Hematopoietic multipotent progenitor cell treated with erythropoietin and hydrocortisone succinate and interleukin-3 and kit ligand, for 6 days (in vitro differentiated cells): Measurements from ENCODE around the gene CNTLN.
A peak's percentile ranks its signal among the peaks of the same experiment; 100 is the strongest.
"Not testable (repeated sequence)": the region's sequence is repeated elsewhere in the genome, so short reads cannot be mapped to it uniquely, and the experiment has no call there.

Experiments
- DNase-seq: peaks from one replicate; pipeline ENCODE4 v3.0.0-alpha.2; 2015

Gene CNTLN

DNA sequence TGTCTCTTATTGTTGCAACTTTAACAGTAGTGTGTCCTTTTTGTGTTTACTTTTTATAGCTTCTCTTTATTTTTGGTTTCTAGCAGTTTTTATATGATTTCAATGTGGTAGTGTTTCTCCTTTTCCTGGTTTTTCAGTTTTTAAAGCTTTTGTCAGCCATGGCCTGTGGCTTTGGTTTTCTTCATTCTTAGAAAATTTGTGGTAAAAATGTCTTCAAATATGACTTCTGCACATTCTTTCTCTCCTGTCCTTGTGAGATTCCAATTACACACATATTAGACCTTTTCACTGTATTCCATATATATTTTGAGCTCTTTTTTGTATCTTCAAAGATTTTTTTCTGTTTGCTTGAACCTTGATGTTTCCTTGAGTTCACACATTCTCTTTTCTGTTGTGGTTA, 180.5 kb downstream of the CNTLN start:
- DNase-seq: no peak

DNA sequence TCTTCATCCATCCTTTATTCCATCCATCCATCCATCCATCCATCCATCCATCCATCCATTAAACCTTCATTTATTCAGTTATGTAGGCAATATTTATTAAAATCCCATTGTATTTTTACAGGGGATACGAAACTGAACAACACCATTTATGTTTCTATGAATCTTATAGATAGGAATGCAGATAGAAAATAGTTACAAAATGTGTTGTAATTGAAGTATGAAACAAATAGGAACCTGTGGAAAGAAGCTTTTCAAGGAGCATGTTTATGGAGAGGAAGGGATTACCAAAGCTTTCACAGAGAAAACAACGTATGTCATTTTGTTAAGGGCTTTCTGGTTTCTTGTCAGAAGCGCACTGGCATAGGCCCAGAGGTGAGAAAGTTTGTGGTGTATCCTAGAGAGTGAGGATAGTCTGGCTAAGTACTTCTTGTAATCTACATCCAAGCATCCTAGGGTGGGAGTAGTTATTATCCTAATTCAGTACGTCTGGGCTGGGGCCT, 184.0 kb downstream of the CNTLN start:
- DNase-seq: no peak

DNA sequence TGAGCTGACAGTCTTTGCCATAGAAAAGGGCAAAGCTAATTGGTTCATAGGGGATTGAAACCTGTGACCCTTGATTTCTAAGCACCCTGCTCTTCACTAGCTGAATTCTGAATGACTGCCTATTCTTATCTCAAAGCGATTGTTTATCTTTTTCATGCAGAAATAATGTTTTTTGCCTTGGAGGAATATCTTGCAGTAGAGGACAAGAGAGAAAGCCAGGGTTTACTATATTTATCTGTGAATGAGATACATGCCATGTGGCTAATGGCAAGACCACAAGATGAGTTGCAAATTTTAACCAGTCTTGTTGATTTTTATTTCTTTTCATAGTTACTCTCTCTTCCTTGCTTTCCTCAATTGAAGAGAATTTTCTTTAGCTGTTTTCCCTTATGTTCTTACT, 185.0 kb downstream of the CNTLN start:
- peak; percentile 93 for DNase-seq

DNA sequence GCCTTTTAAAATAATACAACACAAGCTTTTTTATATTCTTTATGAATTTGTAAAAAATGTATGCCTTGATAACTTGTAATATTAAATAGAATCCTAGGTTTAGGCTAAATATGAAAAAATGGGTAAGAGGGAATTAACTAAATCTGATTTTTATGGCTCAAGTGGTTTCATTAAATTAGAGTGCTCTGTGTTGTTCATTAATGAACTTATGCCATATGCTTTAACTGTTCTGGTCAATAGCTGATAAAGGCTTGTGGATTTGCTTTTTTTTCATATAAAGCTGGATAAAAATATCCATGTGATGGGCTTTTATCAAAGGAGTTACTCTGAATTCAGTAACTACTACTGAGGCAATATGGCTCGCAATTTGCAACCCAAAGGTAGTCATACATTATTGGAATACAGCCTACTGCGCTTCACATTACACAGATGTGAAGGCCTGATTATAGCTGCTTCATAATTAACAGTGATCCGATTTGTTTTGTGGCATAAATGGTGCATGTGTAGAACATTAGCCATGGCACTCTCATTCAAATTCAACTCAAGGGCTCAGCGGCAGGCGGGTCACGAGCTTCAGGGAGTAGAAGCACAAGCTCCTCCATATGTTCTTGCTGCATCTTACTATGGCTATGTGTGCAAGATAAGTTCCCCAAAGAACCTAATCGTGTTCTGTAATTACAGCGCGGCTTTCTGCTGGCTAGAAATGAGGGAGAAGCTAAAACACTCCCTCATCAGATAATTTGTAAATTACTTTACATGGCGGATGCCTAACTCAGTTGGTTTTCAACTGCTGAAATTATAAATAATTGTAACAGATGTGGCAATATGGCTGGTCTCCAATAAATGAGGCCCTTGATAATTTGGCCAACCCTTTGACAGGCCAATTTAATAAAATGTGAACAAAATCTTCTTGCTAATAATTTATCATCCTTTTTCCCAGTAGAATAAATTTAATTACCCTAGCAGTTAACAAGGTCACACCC, 188.3 kb downstream of the CNTLN start:
- peak; percentile 11 for DNase-seq

DNA sequence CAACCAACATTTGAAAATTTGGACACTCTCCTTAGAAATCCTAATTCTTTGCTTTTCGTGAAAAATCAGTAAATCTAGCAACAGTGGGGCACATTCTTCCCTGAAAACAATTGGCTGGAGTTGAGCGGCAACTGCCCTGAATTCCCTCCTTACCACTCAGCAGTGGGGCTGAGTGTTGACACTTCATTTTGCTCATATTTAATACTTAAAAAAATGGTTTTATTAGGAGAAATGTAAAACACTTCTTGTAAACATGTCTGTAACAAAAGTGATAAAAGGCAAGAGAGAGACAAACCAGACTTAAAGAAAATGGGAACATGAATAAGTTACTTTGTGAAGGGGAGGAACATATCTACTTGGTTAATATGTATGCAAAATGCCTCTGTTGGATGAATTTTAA, 193.5 kb downstream of the CNTLN start:
- DNase-seq: no peak

DNA sequence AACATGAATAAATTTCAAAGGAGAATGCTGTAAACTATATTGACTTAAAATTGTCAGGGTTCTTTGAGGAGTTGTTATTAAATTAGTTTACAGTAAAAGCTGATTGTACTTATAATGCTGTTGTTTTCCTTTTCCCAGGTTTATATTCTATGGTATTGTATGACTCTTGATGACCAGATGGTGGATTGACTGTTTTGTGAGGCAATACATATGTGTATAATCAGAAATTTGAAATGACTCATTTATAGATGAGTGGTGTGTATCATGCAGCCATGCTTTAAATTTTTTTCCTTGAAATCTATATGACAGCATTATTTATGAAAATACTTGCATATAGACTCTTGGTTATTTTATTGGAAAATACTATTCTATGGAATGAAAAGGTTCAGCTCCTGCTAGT, 195.3 kb downstream of the CNTLN start:
- DNase-seq: no peak

DNA sequence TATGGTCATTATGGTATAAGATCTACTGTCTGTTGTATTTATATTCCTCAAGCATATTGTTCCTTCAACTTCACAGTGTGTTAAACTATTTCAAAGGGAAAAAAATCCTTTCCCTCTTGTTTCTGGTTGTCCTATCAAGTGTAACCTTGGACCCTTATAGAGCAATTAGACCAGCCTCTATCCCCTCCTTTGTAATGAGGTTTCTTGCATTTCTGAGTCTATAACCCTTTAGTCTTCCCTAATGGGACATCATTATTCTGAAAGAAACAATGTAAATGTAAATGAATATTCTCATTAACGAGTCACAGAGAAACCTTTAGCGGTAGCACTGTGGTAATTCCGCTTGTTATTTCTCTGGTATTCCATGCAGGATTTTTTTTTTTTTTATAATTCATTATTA, 197.3 kb downstream of the CNTLN start:
- DNase-seq: no peak

GRCh38 chr9:17339156-17339555, 204.3 kb downstream of the CNTLN start:
- peak; percentile 64 for DNase-seq

DNA sequence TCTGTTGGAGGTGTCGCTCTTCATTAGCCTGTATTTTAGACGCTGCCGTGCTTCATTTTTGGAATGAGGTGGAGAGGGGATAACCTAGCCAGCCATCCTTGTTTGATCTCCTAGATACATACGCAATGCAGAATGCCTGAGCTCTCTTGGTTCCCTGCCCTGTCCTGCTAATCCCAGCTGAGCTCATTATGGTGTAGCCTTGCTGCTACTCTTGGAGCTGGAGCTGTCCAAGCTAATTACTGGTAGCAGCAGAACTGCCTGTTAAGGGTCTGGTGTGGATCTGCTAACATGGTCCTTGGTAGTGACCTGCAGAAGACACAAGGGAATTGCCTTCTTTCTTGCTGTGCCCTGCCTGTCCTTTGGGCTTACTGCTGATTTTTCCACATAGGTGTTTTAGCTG, 207.9 kb downstream of the CNTLN start:
- DNase-seq: no peak

DNA sequence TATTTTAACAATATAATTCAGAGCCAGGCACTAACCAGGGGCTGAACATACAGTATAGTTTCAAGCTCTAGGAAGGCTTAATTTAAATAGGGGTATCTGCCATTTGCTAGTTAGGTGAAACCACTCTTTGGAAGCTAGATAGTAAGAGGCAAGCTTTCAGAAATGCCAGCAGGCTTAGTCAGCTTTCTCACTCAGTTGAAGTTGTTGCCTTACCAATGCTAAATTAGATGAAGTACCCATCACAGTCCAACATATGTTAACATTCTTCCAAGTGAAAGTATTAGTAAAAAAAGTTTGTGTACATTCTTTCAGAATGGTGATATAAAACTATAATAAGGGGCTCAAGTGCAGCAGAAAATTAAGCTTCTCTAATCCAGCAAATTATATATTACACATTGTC, 215.0 kb downstream of the CNTLN start:
- no peak for DNase-seq

DNA sequence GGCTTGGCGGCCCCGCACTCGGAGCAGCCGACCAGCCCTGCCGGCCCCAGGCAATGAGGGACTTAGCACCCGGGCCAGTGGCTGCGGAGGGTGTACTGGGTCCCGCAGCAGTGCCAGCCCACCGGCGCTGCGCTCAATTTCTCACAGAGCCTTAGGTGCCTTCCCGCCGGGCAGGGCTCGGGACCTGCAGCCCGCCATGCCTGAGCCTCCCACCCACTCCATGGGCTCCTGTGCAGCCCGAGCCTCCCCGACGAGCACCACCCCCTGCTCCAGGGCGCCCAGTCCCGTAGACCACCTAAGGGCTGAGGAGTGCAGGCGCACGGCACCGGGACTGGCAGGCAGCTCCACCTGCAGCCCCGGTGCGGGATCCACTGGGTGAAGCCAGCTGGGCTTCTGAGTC, 219.2 kb downstream of the CNTLN start:
- not testable (repeated sequence) for DNase-seq

DNA sequence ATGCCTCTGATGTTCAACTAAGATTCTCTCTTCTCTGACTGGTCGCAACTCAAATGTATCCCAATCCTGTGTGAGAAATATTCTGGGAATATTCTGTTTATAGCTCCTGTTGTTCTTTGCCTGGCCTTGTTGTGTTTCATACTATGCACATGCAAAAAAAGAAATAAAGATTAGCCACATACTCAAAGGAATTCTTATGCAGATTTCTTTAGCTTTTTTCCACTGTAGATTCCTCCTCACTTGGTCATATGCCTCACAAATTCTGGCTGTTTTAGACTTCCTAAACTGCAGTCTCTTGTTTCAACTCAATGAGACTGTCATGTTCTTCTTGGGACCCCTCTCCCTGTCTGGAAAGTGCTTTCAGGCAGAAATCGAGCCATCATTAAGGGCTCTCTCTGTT, 226.5 kb downstream of the CNTLN start:
- no peak for DNase-seq

DNA sequence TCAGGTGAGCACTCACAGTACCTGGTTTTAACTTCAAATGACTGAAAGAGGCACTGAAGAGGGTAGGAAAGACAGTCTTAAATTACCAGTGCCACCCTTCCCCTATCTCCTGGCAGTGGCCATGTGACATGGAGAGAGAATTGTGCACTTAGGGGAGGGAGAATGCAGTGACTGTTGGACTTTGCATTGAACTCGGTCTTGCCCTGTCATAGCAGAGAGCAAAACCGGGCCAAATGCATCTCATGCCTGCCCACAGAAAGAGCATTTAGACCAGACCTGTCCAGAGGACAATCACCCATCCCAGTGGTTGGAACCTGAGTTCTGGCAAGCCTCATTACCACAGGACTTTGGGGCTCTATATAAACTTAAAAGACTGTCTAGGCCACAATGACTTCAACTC, 232.2 kb downstream of the CNTLN start:
- DNase-seq: no peak

DNA sequence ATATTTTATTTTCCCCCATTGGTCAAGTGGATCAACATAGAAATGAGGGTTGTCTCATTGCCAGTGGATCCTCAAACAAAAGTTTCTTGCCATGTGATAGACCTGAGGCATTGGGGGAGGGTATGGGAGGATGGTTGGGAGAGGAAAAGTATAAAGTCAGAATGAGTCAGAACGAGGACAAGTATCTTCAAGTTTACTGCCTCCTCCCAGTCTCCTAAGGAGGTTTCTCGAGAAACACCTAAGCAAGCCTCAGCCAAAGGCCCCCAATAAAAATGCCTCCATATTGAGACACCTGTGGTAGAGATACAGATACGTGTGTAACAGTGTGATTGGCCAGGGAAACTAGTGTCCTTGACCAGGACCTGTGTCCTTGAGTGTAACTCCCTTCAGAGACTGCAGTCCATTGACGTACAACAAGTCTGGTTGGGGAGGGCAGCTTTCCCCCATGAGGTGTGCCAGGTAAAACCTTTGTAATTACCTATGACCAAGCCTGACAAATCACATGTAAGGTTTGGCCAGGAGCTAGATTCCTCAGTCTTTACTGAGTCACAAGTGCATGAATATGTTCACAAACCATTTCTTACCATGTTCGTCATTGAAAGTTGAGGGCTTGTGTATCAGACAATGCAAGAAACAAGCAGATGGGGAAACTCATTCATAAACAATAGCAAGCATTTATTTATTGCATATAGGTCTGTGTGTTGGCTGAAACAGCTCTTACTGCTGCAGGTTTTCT, 245.5 kb downstream of the CNTLN start:
- DNase-seq: no peak

- no peak for DNase-seq
Observed at GRCh38 chr9:17387565-17387964, 252.7 kb downstream of the CNTLN start.

- DNase-seq: no peak
Observed at GRCh38 chr9:17389026-17389425, 254.2 kb downstream of the CNTLN start.

GRCh38 chr9:17394881-17395510, 260.2 kb downstream of the CNTLN start:
- DNase-seq: no peak

GRCh38 chr9:17397166-17397728, 262.4 kb downstream of the CNTLN start:
- not testable (repeated sequence) for DNase-seq

DNA sequence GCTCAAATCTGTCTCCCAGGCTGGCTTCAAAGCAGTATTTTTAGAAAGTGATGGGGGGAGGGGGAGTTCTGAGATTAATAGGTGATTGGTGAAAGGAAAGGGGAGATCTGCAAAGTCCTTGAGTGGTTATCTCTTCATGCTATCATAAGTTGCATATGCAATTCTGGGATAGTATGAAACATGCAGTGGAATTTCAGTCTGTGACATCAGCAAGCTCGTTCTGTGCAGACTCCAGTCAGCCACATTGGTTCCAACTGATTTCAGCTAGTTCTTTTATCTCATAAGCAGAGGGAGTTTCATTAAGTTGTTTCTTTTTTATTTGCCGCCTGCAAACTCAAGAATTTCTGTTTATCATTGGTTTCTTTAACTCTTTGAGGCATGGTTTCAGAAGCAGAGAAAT, 263.5 kb downstream of the CNTLN start:
- peak; percentile 3 for DNase-seq

- no peak for DNase-seq
Observed at GRCh38 chr9:17401858-17402257, 267.0 kb downstream of the CNTLN start.

DNA sequence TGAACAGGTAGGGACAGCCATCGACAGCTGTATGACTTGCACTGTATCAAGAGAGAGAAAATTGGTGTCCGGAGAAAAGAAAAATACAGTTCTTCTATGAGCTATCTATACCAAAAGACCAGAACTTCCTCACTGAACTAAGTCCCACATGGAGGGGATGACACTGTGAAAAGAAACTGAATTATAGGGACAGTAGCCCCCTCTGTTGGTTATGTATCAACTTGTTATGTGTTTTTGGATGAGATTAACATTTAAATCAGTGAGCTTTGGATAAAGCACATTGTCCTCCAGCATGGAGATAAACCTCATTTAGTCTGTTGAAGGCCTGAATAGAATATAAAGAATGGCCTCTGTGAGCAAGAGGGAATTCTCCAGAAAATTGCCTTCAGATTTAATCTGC, 267.5 kb downstream of the CNTLN start:
- DNase-seq: peak; percentile 76

- DNase-seq: no peak
Observed at GRCh38 chr9:17403539-17403938, 268.7 kb downstream of the CNTLN start.

DNA sequence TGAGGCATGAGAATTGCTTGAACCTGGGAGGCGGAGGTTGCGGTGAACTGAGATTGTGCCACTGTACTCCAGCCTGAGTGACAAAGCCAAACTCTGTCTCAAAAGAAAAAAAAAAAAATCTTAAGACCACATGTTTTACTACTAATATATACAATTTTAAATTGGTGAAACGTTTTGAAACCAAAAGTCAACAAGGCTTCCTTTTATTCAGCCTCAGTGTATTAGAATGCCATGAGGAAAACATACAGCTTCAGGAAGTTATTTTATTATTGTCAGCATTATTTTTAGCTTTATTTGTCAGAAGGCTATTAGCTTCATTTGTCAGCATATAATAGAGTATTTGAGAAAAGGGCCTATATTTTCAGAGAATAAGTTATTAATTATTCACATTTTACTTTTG, 280.1 kb downstream of the CNTLN start:
- no peak for DNase-seq
